ENCODE results near the gene TMEM170A.
"Not testable (repeated sequence)": the region's sequence is repeated elsewhere in the genome, so short reads cannot be mapped to it uniquely, and the experiment has no call there.

Gene TMEM170A

GRCh38 chr16:75464122-75464918, at the start of gene TMEM170A:
Gene TMEM170A (minus strand): TSS chr16:75464689. CDS start chr16:75464600, 89 bp downstream.
- no peaks in the 10 kb centered on the region for H3K27me3 ChIP-seq (ENCODE audit: control insufficient read depth in 2 of 2, insufficient read depth in 2 of 2, low read length in 2 of 2)
- peak within 1 kb of the TSS; percentile 98 to 100 for H3K27ac ChIP-seq (ENCODE audit: low read depth in 2 of 2, low read length in 2 of 2)
- H3K9me3 ChIP-seq (ENCODE audit: control insufficient read depth in 2 of 2, low read length in 2 of 2), result no peaks in the 10 kb centered on the region
- no peaks in the 10 kb centered on the region for H3K36me3 ChIP-seq (ENCODE audit: control insufficient read depth in 2 of 2, insufficient read depth in 2 of 2, low read length in 2 of 2)
- peaks cover 11 to 26% of the 10 kb centered on the region in 2 donors for H3K4me1 ChIP-seq (ENCODE audit: control insufficient read depth in 2 of 2, insufficient read depth in 2 of 2, low read length in 2 of 2)
- peak within 1 kb of the TSS; percentile 82 to 98 for H3K4me3 ChIP-seq (ENCODE audit: low read length in 2 of 2)
- peak within 1 kb of the TSS; percentile 80 to 96 for H3K9ac ChIP-seq (ENCODE audit: low read depth in 1 of 2, low read length in 2 of 2)

GRCh38 chr16:75506574-75506973, 42.1 kb upstream of the TMEM170A start:
- Histone ChIP-seq H3K4me1 (ENCODE audit: control insufficient read depth in 2 of 2, insufficient read depth in 2 of 2, low read length in 2 of 2) (no peaks in the 10 kb centered on the region), H3K4me3 (ENCODE audit: low read length in 2 of 2) (no peak overlapping the region), H3K36me3 (ENCODE audit: control insufficient read depth in 2 of 2, insufficient read depth in 2 of 2, low read length in 2 of 2) (peaks cover 0 to 16% of the 10 kb centered on the region in 2 donors), H3K9me3 (ENCODE audit: control insufficient read depth in 2 of 2, low read length in 2 of 2) (no peaks in the 10 kb centered on the region), H3K27ac (ENCODE audit: low read depth in 2 of 2, low read length in 2 of 2) (no peak overlapping the region), H3K27me3 (ENCODE audit: control insufficient read depth in 2 of 2, insufficient read depth in 2 of 2, low read length in 2 of 2) (no peaks in the 10 kb centered on the region), H3K9ac (ENCODE audit: low read depth in 1 of 2, low read length in 2 of 2) (no peak overlapping the region)

- H3K36me3 ChIP-seq (ENCODE audit: control insufficient read depth in 2 of 2, insufficient read depth in 2 of 2, low read length in 2 of 2), result peaks cover 0 to 16% of the 10 kb centered on the region in 2 donors
- no peaks in the 10 kb centered on the region for H3K27me3 ChIP-seq (ENCODE audit: control insufficient read depth in 2 of 2, insufficient read depth in 2 of 2, low read length in 2 of 2)
- no peaks in the 10 kb centered on the region for H3K4me1 ChIP-seq (ENCODE audit: control insufficient read depth in 2 of 2, insufficient read depth in 2 of 2, low read length in 2 of 2)
- H3K9me3 ChIP-seq (ENCODE audit: control insufficient read depth in 2 of 2, low read length in 2 of 2), result no peaks in the 10 kb centered on the region
- no peak overlapping the region for H3K9ac ChIP-seq (ENCODE audit: low read depth in 1 of 2, low read length in 2 of 2)
- no peak overlapping the region for H3K27ac ChIP-seq (ENCODE audit: low read depth in 2 of 2, low read length in 2 of 2)
- no peak overlapping the region for H3K4me3 ChIP-seq (ENCODE audit: low read length in 2 of 2)
Observed at GRCh38 chr16:75506107-75506506, 41.6 kb upstream of the TMEM170A start.

GRCh38 chr16:75503801-75504200, 39.3 kb upstream of the TMEM170A start:
- H3K9me3 ChIP-seq (ENCODE audit: control insufficient read depth in 2 of 2, low read length in 2 of 2), result no peaks in the 10 kb centered on the region
- H3K27me3 ChIP-seq (ENCODE audit: control insufficient read depth in 2 of 2, insufficient read depth in 2 of 2, low read length in 2 of 2), result no peaks in the 10 kb centered on the region
- H3K27ac ChIP-seq (ENCODE audit: low read depth in 2 of 2, low read length in 2 of 2), result no peak overlapping the region
- H3K4me3 ChIP-seq (ENCODE audit: low read length in 2 of 2), result no peak overlapping the region
- H3K9ac ChIP-seq (ENCODE audit: low read depth in 1 of 2, low read length in 2 of 2), result no peak overlapping the region
- H3K4me1 ChIP-seq (ENCODE audit: control insufficient read depth in 2 of 2, insufficient read depth in 2 of 2, low read length in 2 of 2), result no peaks in the 10 kb centered on the region
- H3K36me3 ChIP-seq (ENCODE audit: control insufficient read depth in 2 of 2, insufficient read depth in 2 of 2, low read length in 2 of 2), result peaks cover 0 to 13% of the 10 kb centered on the region in 2 donors

GRCh38 chr16:75502916-75503605, 38.6 kb upstream of the TMEM170A start:
- no peaks in the 10 kb centered on the region for H3K9me3 ChIP-seq (ENCODE audit: control insufficient read depth in 2 of 2, low read length in 2 of 2)
- no peak overlapping the region for H3K27ac ChIP-seq (ENCODE audit: low read depth in 2 of 2, low read length in 2 of 2)
- H3K9ac ChIP-seq (ENCODE audit: low read depth in 1 of 2, low read length in 2 of 2), result no peak overlapping the region
- H3K4me3 ChIP-seq (ENCODE audit: low read length in 2 of 2), result no peak overlapping the region
- H3K36me3 ChIP-seq (ENCODE audit: control insufficient read depth in 2 of 2, insufficient read depth in 2 of 2, low read length in 2 of 2), result peaks cover 0 to 13% of the 10 kb centered on the region in 2 donors
- H3K4me1 ChIP-seq (ENCODE audit: control insufficient read depth in 2 of 2, insufficient read depth in 2 of 2, low read length in 2 of 2), result no peaks in the 10 kb centered on the region
- H3K27me3 ChIP-seq (ENCODE audit: control insufficient read depth in 2 of 2, insufficient read depth in 2 of 2, low read length in 2 of 2), result no peaks in the 10 kb centered on the region

- H3K4me3 ChIP-seq (ENCODE audit: low read length in 2 of 2); H3K9me3 ChIP-seq (ENCODE audit: control insufficient read depth in 2 of 2, low read length in 2 of 2); H3K27me3 ChIP-seq (ENCODE audit: control insufficient read depth in 2 of 2, insufficient read depth in 2 of 2, low read length in 2 of 2); H3K4me1 ChIP-seq (ENCODE audit: control insufficient read depth in 2 of 2, insufficient read depth in 2 of 2, low read length in 2 of 2); H3K9ac ChIP-seq (ENCODE audit: low read depth in 1 of 2, low read length in 2 of 2); H3K27ac ChIP-seq (ENCODE audit: low read depth in 2 of 2, low read length in 2 of 2): not testable (repeated sequence)
- peaks cover 0 to 13% of the 10 kb centered on the region in 2 donors for H3K36me3 ChIP-seq (ENCODE audit: control insufficient read depth in 2 of 2, insufficient read depth in 2 of 2, low read length in 2 of 2)
Observed at GRCh38 chr16:75501820-75502219, 37.3 kb upstream of the TMEM170A start.

GRCh38 chr16:75501359-75501758, 36.9 kb upstream of the TMEM170A start:
- Histone ChIP-seq H3K4me3 (ENCODE audit: low read length in 2 of 2) (no peak overlapping the region), H3K9ac (ENCODE audit: low read depth in 1 of 2, low read length in 2 of 2) (no peak overlapping the region), H3K4me1 (ENCODE audit: control insufficient read depth in 2 of 2, insufficient read depth in 2 of 2, low read length in 2 of 2) (no peaks in the 10 kb centered on the region), H3K36me3 (ENCODE audit: control insufficient read depth in 2 of 2, insufficient read depth in 2 of 2, low read length in 2 of 2) (peaks cover 0 to 13% of the 10 kb centered on the region in 2 donors), H3K27me3 (ENCODE audit: control insufficient read depth in 2 of 2, insufficient read depth in 2 of 2, low read length in 2 of 2) (no peaks in the 10 kb centered on the region), H3K9me3 (ENCODE audit: control insufficient read depth in 2 of 2, low read length in 2 of 2) (no peaks in the 10 kb centered on the region), H3K27ac (ENCODE audit: low read depth in 2 of 2, low read length in 2 of 2) (no peak overlapping the region)

GRCh38 chr16:75498605-75499322, 34.3 kb upstream of the TMEM170A start:
- not testable (repeated sequence) for H3K9ac ChIP-seq (ENCODE audit: low read depth in 1 of 2, low read length in 2 of 2); H3K9me3 ChIP-seq (ENCODE audit: control insufficient read depth in 2 of 2, low read length in 2 of 2); H3K4me1 ChIP-seq (ENCODE audit: control insufficient read depth in 2 of 2, insufficient read depth in 2 of 2, low read length in 2 of 2); H3K27me3 ChIP-seq (ENCODE audit: control insufficient read depth in 2 of 2, insufficient read depth in 2 of 2, low read length in 2 of 2); H3K4me3 ChIP-seq (ENCODE audit: low read length in 2 of 2); H3K27ac ChIP-seq (ENCODE audit: low read depth in 2 of 2, low read length in 2 of 2); H3K36me3 ChIP-seq (ENCODE audit: control insufficient read depth in 2 of 2, insufficient read depth in 2 of 2, low read length in 2 of 2)

GRCh38 chr16:75497558-75497957, 33.1 kb upstream of the TMEM170A start:
- Histone ChIP-seq H3K27me3 (ENCODE audit: control insufficient read depth in 2 of 2, insufficient read depth in 2 of 2, low read length in 2 of 2) (peaks cover 5 to 8% of the 10 kb centered on the region in 2 donors), H3K36me3 (ENCODE audit: control insufficient read depth in 2 of 2, insufficient read depth in 2 of 2, low read length in 2 of 2) (peaks cover 0 to 6% of the 10 kb centered on the region in 2 donors), H3K9ac (ENCODE audit: low read depth in 1 of 2, low read length in 2 of 2) (no peak overlapping the region), H3K9me3 (ENCODE audit: control insufficient read depth in 2 of 2, low read length in 2 of 2) (no peaks in the 10 kb centered on the region), H3K27ac (ENCODE audit: low read depth in 2 of 2, low read length in 2 of 2) (no peak overlapping the region), H3K4me3 (ENCODE audit: low read length in 2 of 2) (no peak overlapping the region), H3K4me1 (ENCODE audit: control insufficient read depth in 2 of 2, insufficient read depth in 2 of 2, low read length in 2 of 2) (peaks cover 0 to 4% of the 10 kb centered on the region in 2 donors)

Measured in mucosa of rectum (tissue), 2 donors.